GM15510 (cell line): ENCODE results near the gene KRTAP10-12.

Source experiments
- POLR2A ChIP-seq: IDR thresholded peaks from 3 replicates; pipeline ENCODE4 v1.6.1; 2011; ENCODE audit warnings: borderline replicate concordance; ENCODE audit not compliant: insufficient read length; ENCODE audit errors: extremely low read depth

Gene KRTAP10-12

DNA sequence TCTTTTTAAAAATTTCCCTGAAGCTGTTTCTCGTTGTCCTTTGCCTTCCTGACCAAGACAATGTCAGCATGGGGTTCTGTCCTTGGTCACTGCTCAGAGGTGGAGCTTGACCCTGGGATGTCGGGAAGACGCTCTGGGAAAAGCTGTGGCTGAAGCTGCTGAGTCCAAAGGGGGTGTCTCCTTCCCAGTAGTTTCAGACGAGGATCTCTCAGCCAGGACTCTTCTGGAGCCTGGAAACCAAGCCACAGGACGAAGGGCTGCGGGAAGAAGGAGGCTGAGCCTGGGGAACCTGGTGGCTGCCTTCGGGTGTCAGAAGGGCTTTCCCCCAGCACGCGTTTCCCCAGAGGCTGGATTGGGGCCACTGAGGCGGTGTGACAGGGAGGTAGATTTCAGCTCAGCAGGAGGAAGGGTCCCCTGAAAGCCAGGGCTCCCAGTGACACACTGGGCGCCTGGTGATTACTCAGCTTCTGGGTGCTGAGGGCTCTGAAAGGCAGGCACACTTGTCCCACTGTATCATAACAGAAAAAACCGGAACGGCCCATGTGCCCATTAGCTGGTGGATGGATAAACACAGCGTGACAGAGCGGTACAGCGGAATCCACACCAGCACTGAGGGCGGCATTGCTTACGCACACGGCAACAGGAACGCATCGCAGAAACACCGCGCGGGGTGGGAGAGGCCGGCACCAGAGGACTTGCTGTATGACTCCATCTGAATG lies 10.0 kb upstream of the KRTAP10-12 start:
- TF ChIP-seq POLR2A = no peak

DNA sequence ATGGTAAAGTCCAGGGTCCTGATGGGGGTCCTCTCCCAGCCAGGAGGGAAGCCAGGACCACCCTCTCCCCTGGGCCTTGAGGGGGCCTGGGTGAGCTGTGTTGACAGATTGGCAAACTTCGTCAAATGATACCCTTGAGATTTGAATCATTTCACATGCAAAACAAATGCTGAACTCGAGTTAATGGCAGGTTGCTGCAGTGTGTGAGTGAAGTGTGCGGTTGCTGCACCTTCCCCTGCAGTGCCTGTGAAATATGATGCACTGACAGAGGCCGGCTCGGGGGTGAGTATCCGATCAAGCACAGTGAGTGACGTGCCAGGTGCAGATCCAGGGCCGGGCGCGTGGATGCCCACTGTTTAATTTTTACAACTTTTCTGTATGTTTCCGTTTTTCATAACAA lies 9.3 kb upstream of the KRTAP10-12 start:
- TF ChIP-seq POLR2A = no peak

DNA sequence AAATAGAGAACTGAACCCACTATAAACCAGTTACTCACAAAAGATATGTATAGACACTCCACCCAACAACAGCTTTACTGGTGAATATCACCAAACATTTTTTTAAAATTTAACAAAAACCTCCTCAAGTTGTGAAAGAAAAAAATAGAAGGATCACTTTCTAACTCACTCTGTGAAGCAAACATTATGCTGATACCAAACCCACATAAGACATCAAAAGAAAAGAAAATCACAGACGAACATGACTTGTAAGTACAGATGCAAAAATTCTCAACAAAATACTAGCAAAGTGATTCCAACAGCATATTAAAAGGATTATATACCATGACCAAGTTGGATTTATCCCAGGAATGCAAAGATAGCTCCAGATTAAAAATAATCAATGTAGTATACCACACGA lies 5.3 kb upstream of the KRTAP10-12 start:
- no peak for TF ChIP-seq POLR2A

DNA sequence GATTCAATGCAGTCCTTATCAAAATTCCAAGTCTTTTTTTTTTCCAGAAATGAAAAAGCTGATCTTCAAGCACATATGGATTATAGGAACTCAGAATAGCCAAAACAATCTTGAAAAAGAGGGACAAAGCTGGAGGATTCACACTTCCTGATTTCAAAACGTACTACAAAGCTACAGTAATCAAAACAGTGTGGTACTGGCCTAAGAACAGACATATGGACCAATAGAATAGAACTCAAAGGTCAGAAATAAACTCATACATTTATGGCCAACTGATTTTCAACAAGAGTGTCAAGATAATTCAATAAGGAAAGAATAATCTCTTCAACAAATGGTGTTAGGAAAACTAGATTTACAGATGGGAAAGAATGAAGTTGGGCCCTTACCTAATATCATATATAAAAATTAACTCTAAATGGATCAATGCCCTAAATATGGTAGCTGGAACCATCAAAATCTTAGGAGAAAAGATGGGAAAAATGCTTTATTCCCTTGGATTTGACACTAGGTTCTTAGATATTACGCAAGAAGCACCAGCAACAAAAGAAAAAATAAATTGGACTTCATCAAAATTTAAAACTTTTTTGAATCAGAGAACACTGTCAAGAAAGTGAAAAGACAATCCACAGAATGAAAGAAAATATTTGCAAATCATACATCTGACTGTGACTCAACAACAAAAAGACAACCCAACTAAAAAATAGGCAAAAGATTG lies 4.0 kb upstream of the KRTAP10-12 start:
- no peak for TF ChIP-seq POLR2A

DNA sequence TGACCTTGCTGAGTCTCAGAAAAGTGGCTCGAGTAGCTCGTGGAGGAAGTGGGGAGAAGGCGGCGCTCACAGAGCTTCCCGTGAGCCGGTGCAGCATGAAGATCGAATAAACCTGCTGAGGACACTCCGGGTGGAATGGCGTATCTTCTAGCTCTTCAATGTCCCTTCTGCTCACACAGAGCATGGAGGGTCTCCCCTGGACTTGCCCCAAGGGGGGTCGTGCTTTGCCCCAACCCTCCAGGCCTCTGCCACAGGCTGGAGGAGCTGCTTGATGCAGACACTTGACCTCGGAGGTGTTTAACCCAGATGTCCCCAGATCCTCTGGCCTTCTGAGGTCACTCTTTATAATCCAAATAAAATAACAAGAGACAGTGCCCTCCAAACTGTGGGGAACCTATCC lies 2.2 kb upstream of the KRTAP10-12 start:
- no peak for TF ChIP-seq POLR2A

DNA sequence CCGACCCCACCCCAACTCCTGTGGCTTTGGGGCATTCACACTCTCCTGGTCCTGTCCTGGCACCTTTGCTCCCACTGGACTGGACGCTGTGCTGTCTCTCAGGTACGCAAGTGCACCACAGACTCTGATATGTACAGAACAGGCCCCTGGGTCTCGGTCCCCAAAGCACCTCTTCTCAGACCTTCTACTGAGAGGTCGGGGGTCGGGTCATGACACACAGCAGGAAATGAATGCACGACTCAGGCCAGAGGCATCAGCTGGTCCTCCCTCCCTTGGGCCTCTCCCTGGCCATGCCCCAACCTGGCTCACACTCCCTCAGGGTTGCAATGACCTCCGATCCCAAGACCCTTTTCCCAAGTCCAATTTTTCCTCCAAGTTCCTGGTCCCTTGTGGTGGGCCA lies 1.8 kb upstream of the KRTAP10-12 start:
- no peak for TF ChIP-seq POLR2A

DNA sequence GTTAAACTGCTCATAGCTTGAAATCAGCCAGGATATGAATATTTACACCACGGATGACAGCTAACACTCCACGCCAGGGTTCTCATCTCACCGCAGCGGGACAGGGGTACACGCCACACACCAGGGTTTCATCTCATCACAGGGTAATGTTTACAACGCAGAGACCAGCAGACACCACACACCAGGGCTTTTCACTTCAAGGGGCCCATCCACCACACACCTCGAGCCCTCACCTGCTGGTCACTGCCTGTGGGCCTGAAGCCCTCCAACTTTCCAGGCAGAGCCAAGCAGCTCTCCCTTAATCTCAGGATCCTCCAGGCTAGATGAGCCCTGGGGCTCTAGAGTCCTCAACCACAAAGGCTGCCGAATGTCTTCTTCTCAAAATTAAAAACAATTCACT lies 1.3 kb upstream of the KRTAP10-12 start:
- TF ChIP-seq POLR2A = no peak

DNA sequence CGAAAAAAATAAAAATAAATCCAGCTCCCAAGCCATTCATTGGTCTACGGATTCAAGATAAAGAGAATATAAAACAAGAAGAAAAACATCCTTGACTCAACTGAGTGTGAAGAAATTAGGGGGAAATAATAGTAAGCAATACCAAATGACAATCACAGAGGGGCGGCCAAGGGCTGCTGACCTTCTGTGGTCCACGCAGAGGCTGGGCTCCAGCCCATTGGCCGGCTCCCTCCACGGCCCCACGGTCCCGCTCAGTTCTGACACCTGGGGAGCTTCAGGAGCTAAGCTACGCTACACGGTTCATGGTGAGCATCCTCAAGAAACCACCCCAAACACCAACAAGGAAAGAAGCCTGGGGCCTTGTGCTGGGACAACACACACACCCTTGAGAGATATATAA lies 400 bp upstream of the KRTAP10-12 start:
- TF ChIP-seq POLR2A = no peak

DNA sequence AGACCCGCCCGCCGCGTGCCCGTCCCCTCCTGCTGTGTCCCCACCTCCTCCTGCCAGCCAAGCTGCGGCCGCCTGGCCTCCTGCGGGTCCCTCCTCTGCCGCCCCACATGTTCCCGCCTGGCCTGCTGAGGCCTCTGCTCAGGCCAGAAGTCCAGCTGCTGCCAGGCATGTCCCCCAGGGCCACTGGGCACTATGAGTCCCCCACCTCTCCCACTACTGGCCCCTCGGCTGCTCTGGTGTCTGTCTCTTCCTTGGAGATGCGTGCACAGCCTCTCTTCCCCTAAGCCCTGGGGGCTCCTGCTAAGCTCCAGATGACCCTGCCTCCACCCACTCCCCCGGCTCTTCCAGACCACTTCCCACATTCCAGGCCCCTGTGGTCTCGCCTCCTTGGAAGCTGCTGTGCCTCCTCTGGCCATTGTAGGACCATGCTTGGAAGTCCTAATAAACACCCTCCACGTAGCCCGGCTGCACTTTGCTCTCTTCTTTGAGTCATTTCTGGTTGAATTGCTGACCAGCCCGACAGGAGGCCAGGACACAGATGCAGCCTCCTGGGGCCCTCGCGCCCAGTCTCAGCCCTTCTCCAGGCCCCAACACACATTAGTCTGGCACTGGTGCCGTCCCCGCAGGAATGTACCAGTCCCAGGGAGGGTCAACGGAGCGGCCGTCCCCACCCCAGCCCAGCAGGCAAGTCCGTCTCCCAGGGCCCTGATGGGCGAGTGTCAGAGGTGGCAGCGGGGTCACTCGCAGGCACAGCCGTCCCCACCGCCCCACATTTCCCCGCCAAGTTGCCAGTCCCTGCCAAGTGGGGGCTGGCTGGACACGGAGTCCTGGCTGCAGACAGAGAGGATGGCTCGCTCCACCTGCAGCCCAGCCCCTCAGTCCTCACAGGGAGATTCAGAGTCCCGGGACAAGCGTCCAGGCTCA lies 1.1 kb downstream of the KRTAP10-12 start:
- no peak for TF ChIP-seq POLR2A

DNA sequence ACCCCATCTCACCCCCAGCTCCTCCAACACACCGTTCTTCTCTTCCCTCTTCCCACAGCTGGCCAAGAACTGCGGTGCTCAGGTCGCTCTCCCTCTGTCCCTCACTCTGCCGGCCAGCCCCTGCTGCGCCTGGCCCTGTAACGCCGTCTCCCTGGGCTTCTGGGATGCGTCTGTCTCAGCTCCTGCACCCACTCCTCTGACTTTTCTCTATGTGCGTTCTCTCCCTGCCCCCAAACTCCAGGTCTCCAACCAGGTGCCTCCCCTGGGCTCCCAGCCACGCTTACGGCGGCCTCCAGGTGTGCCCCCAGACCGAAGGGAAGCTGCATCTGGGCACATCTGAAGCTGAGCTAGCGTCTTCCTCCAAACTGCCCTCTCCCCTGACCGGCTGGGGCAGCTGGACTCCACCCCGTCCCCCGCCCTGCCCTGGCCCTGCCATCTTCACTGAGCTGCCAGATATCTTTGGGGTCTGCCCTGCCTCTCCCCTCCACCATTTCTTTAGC lies 2.6 kb downstream of the KRTAP10-12 start:
- TF ChIP-seq POLR2A = no peak

DNA sequence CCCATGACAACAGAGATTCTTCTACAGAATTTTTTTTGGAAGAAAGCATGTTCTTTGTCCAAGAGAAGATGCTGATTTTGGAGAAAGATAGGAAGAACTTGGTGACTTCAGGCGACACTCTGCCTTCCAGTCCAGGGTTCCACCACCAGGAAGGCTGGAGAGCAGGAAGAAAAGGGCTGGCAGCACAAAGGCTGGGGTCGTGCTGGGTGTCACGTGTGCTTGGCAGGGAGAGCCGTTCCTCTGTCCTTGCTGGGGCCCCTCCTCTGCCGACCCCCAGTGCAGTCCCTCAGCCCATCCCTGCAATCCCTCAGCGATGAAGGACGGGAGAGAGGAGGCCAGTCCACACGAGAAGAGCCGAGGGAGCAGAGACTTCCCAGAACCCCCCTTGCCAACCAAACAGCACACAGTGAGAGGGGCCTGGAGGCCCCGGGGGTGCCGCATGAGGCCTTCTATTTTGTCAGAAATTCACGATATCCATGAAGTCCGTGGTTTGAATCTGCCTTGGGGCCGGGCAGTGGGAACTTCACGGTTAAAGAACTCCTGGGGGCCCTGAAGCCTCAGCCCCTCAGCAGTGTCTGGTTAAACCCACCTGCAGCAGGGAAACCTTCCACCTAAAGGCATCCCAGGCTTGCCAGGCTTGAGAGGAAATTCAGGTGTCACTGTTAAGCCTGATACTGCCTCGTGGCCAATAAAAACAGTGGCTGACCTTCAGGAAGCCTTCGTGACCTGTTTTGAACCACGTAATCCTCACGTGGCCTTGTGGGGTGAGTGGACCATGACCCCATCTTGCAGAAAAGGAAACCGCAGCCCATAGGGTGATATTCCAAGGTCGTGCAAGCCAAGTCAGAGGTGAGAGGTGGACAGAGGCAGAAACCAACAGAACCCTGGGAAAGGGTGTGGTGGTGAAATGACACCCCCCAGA lies 3.4 kb downstream of the KRTAP10-12 start:
- no peak for TF ChIP-seq POLR2A

DNA sequence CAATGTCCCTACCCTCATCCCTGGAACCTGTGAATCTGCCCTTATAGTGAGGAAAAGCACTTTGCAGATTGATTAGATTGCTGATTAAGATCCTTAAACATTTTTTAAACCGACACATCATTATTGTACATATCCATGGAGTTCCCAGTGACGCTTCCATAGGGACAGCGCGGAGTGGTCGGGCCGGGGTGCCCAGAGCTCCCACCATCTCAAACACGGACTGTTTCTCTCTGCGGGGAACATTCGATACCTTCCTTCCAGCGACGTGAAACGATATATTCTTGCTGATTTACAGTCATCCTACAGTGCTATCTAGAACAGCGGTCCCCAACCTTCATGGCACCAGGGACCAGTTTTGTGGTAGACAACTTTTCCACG lies 4.0 kb downstream of the KRTAP10-12 start:
- no peak for TF ChIP-seq POLR2A

DNA sequence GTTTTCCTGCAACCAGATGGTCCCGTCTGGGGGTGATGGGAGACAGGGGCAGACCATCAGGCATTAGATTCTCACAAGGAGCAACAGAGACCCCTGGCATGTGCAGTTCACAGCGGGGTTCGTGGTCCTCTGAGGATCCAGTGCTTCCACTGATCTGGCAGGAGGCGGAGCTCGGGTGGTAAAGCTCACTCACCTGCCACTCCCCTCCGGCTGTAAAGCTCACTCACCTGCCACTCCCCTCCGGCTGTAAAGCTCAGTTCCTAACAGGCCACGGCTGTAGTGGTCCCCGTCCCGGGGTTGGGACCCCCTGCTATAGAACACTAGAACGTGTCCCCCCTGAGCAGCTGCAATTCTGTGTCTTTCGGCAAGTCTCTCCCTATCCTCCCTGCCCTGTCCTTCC lies 4.6 kb downstream of the KRTAP10-12 start:
- no peak for TF ChIP-seq POLR2A
